Camera-type eye (tissue), 1 donor: ENCODE results near the gene ADD2. TPM values are rescaled to one million over a fixed set of nuclear protein-coding genes. Genes with fewer than 3 reads are reported as not detected.

Experiments used
- total RNA-seq: library from RNA; depleted of rRNA; stranded (reverse); fragments of >200 nt; gene quantifications from one replicate; pipeline ENCODE4 v1.2.3, GENCODE V29; 2014

The ADD2 gene, protein sequence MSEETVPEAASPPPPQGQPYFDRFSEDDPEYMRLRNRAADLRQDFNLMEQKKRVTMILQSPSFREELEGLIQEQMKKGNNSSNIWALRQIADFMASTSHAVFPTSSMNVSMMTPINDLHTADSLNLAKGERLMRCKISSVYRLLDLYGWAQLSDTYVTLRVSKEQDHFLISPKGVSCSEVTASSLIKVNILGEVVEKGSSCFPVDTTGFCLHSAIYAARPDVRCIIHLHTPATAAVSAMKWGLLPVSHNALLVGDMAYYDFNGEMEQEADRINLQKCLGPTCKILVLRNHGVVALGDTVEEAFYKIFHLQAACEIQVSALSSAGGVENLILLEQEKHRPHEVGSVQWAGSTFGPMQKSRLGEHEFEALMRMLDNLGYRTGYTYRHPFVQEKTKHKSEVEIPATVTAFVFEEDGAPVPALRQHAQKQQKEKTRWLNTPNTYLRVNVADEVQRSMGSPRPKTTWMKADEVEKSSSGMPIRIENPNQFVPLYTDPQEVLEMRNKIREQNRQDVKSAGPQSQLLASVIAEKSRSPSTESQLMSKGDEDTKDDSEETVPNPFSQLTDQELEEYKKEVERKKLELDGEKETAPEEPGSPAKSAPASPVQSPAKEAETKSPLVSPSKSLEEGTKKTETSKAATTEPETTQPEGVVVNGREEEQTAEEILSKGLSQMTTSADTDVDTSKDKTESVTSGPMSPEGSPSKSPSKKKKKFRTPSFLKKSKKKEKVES
- 64.5 TPM for total RNA-seq

DNA sequence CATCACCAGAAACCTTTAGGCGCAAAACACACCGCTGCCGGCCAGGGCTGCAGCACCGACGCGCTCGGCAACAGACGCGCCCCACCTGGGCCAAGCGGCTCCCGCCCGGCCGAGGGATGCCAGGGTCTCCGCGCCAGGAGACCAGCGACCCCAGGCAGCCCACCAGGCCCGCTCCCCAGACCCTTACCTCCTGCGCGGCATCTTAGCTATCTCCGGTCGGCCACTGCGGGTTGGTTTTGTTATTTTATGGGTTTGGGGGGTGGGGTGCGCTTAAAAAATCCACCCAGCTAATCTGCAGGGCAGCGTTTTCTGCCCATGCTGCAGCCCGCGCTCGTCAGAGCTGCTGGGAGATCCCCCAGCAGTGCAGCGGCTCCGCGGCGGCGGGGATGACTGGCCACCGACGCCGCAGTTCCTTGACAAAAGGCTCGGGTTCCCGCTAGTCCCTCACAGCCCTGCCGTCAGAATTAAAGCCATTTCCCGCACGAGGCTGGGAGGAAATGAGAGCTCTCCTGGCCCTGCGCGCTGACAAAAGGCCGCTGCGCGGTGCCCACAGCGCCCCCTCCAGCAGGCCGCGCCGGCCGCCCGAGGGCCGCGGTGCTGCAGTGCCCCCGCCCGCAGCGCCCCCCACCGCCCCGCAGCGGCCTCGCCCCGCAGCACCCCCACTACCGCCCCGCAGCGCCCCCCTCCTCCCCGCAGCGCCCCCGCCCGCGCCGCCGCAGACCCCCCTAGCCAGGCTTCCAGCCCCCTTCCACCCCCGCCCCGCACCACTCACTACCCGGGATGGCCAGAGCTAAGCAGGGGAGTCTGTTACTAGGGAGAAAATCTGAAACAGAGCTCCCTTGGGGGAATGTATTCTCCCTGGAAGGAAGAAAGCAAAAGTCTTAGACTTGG, at the start of gene ADD2:
ADD2 (minus strand) TSS at position 502 of the 891 bp plus-strand sequence. CDS start 61,792 bp downstream, outside the sequence.

DNA sequence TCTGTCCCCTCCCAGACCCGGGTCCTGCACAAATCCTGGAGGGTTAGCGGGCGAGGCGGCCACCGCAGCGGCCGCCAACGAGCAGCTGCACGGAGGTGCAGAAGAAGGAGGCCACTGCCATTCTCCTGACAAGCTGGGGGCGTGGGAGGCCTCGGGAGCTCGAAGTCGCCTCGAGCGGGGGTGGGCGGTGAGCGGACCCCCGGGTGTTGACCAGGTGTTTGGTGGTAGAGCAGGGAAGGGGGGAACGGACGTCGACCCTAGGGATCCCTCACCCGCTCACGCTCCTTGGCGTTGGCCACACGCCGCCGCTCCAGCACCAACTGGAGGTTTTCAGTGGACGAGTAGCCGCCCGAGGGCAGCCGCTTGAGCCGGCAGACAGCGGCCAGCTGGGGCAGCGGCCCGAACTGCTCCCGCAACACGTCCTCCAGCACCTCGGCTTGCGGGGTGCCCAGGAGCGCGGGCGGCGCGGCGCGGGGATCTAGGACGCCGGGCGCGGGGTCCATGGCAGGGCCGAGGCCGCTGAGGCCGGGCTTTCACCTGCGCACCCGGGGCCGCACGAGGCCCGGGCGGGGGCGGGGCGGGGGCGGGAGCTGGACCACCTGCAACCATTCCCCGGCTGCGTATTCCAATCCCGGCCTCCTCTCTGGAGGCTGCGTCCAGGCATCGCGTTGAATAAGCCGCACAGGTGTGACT, 22.3 kb upstream of the ADD2 start, which contains the start of gene FIGLA:
FIGLA (minus strand) TSS at position 508 of the 693 bp plus-strand sequence; CDS start at position 503, 5 bp downstream.

Other genes with a start within 250 kb of the ADD2 start
- gene TGFA, start 214.4 kb downstream of the ADD2 start, total RNA-seq = 3.4 TPM
- gene FIGLA, start 22.4 kb upstream of the ADD2 start, total RNA-seq = 1.8 TPM
- gene CLEC4F, start 52.4 kb upstream of the ADD2 start, total RNA-seq = 9.1 TPM
- gene CD207, start 67.6 kb upstream of the ADD2 start, total RNA-seq = 5.3 TPM
- gene VAX2, start 132.4 kb upstream of the ADD2 start, total RNA-seq = 25.7 TPM
- gene ATP6V1B1, start 167.7 kb upstream of the ADD2 start, total RNA-seq = 24.9 TPM
- 9.1 TPM for gene ANKRD53, start 210.4 kb upstream of the ADD2 start, total RNA-seq
- gene TEX261, start 226.7 kb upstream of the ADD2 start, total RNA-seq = 94.7 TPM